IMR-90 (cell line): ENCODE data around the gene FAM89A. TPM values are rescaled to one million over a fixed set of nuclear protein-coding genes. Genes with fewer than 3 reads are reported as not detected.

ENCODE experiments used
- ATAC-seq: fragments of 200-7000 bp; cut with Tn5 transposase; 2 replicates; pipeline ENCODE4 v1.9.1; 2020; ENCODE audit warnings: low read depth, mild to moderate bottlenecking, moderate library complexity
- BruUV-seq: library from RNA; stranded (reverse); fragments of 400-500 nt; replicated peaks from 2 replicates; lab custom pipeline; 2021; lab: Mats Ljungman, UMichigan
- CTCF ChIA-PET: fragments of 300-600 bp; formaldehyde crosslinking; extraction: SDS; loops from one replicate; lab custom pipeline; 2021; ENCODE audit warnings: antibody characterized with exemption; lab: Yijun Ruan, JAX
- POLR2A ChIA-PET: fragments of 300-600 bp; sonication (Branson Sonifier 250); formaldehyde crosslinking; loops from one replicate; lab custom pipeline; 2022; ENCODE audit warnings: antibody characterized with exemption; ENCODE audit not compliant: unreplicated experiment; lab: Charles Lee
- DNase-seq: peaks from one replicate; pipeline ENCODE4 v3.0.0; 2013
- H2AFZ ChIP-seq: replicated peaks from 2 replicates; pipeline ENCODE3; 2013; ENCODE audit warnings: low read length, mild to moderate bottlenecking; ENCODE audit not compliant: poor library complexity
- H2AK5ac ChIP-seq: 2 replicates; pipeline ENCODE4 v1.6.1; 2013; ENCODE audit warnings: low read depth, low read length, inconsistent platforms
- H2AK9ac ChIP-seq: replicated peaks from 2 replicates; pipeline ENCODE3; 2013; ENCODE audit warnings: mild to moderate bottlenecking, low read depth, low read length, moderate library complexity; ENCODE audit not compliant: poor library complexity
- H2BK120ac ChIP-seq: 2 replicates; pipeline ENCODE4 v1.6.1; 2013; ENCODE audit warnings: low read depth, low read length, inconsistent platforms
- H2BK15ac ChIP-seq: 3 replicates; pipeline ENCODE4 v1.6.1; 2013; ENCODE audit warnings: low read depth, low read length, inconsistent platforms
- H2BK20ac ChIP-seq: 2 replicates; pipeline ENCODE4 v1.6.1; 2013; ENCODE audit warnings: low read depth, mild to moderate bottlenecking, inconsistent platforms, low read length, moderate library complexity
- H2BK5ac ChIP-seq: 2 replicates; pipeline ENCODE4 v1.6.1; 2013; ENCODE audit warnings: mild to moderate bottlenecking, low read depth, low read length, inconsistent platforms; ENCODE audit not compliant: poor library complexity, severe bottlenecking
- H3K14ac ChIP-seq: replicated peaks from 2 replicates; pipeline ENCODE4 v1.6.1; 2013; ENCODE audit warnings: low read depth, low read length, inconsistent platforms
- H3K18ac ChIP-seq: 2 replicates; pipeline ENCODE4 v1.6.1; 2013; ENCODE audit warnings: low read depth, low read length, control low read depth
- H3K23ac ChIP-seq: 2 replicates; pipeline ENCODE4 v1.6.1; 2013; ENCODE audit warnings: low read depth, low read length, inconsistent platforms
- H3K27ac ChIP-seq: 2 replicates; pipeline ENCODE4 v1.5.1; 2013; ENCODE audit warnings: mild to moderate bottlenecking, control low read depth, low read length; ENCODE audit not compliant: insufficient read depth
- H3K27me3 ChIP-seq: 2 replicates; pipeline ENCODE4 v1.6.1; 2013; ENCODE audit warnings: low read length; ENCODE audit not compliant: control insufficient read depth, insufficient read depth
- H3K36me3 ChIP-seq: 2 replicates; pipeline ENCODE4 v1.6.1; 2013; ENCODE audit warnings: low read length, mixed read lengths; ENCODE audit not compliant: control insufficient read depth, insufficient read depth
- H3K4ac ChIP-seq: 2 replicates; pipeline ENCODE4 v1.6.1; 2013; ENCODE audit warnings: low read depth, low read length, inconsistent platforms
- H3K4me1 ChIP-seq: 2 replicates; pipeline ENCODE4 v1.6.1; 2013; ENCODE audit warnings: low read length, mixed read lengths; ENCODE audit not compliant: control insufficient read depth, insufficient read depth
- H3K4me2 ChIP-seq: 2 replicates; pipeline ENCODE4 v1.6.1; 2013; ENCODE audit warnings: low read depth, mild to moderate bottlenecking, control low read depth, low read length, moderate library complexity
- H3K4me3 ChIP-seq: 2 replicates; pipeline ENCODE4 v1.5.1; 2013; ENCODE audit warnings: low read depth, mild to moderate bottlenecking, control low read depth, low read length, moderate library complexity; ENCODE audit not compliant: insufficient read depth
- H3K56ac ChIP-seq: 2 replicates; pipeline ENCODE4 v1.6.1; 2013; ENCODE audit warnings: low read length, inconsistent platforms; ENCODE audit not compliant: insufficient read depth; ENCODE audit errors: extremely low read depth
- H3K79me1 ChIP-seq, 2 experiments: 2 replicates each; pipeline ENCODE4 v1.6.1; 2013; ENCODE audit warnings: low read length in 2 of 2, inconsistent platforms in 1 of 2, low read depth in 1 of 2
- H3K9ac ChIP-seq: 2 replicates; pipeline ENCODE4 v1.6.1; 2013; ENCODE audit warnings: low read depth, low read length, control low read depth
- H3K9me1 ChIP-seq: 2 replicates; pipeline ENCODE4 v1.6.1; 2013; ENCODE audit warnings: low read length, inconsistent platforms; ENCODE audit not compliant: insufficient read depth
- H3K9me3 ChIP-seq: 2 replicates; pipeline ENCODE4 v1.6.1; 2013; ENCODE audit warnings: low read length; ENCODE audit not compliant: control insufficient read depth, insufficient read depth
- H4K20me1 ChIP-seq: 2 replicates; pipeline ENCODE4 v1.6.1; 2013; ENCODE audit warnings: low read length, inconsistent platforms; ENCODE audit not compliant: insufficient read depth
- H4K5ac ChIP-seq: 2 replicates; pipeline ENCODE4 v1.6.1; 2013; ENCODE audit warnings: mild to moderate bottlenecking, low read depth, low read length, control low read depth
- H4K8ac ChIP-seq, 2 experiments: 2 replicates each; pipeline ENCODE4 v1.6.1; 2013; ENCODE audit warnings: low read depth in 2 of 2, low read length in 2 of 2, control low read depth in 1 of 2, inconsistent platforms in 1 of 2
- H4K91ac ChIP-seq: 2 replicates; pipeline ENCODE4 v1.6.1; 2013; ENCODE audit warnings: low read depth, low read length, inconsistent platforms; ENCODE audit not compliant: insufficient read depth
- MAFK ChIP-seq: IDR thresholded peaks from 2 replicates; pipeline ENCODE4 v1.6.1; 2012; ENCODE audit warnings: low read depth, low read length, improper control_type of control experiment
- POLR2A ChIP-seq: IDR thresholded peaks from 2 replicates; pipeline ENCODE4 v1.6.1; 2012; ENCODE audit warnings: mild to moderate bottlenecking, low read depth, low read length
- dilution Hi-C: fragments of 300-500 bp; cut with HindIII; formaldehyde crosslinking; loops from one replicate; pipeline ENCODE4 v1.14.3; 2018; ENCODE audit warnings: low sequenced_read_pairs; ENCODE audit not compliant: unreplicated experiment
- in situ Hi-C: fragments of 300-500 bp; cut with MboI; formaldehyde crosslinking; loops from 3 replicates; pipeline ENCODE4 v1.14.3; 2019; ENCODE audit warnings: low sequenced_read_pairs, inconsistent platforms, mixed read lengths
- intact Hi-C: fragments of 100-400 bp; cut with micrococcal nuclease; formaldehyde crosslinking; loops from 2 replicates; pipeline ENCODE4 v1.10.0; 2022
- polyA plus RNA-seq, 3 experiments: library from polyadenylated mRNA; depleted of rRNA; stranded (reverse); fragments of >200 nt; gene quantifications; 2 replicates each; pipeline ENCODE4 v1.2.3, GENCODE V29; 2012; ENCODE audit warnings: low replicate concordance in 1 of 3
- total RNA-seq: library from RNA; depleted of rRNA; stranded (reverse); fragments of >200 nt; gene quantifications from 2 replicates; pipeline ENCODE4 v1.2.3, GENCODE V29; 2012

Gene FAM89A
- total and polyA plus RNA-seq, 2 of the 4 experiments (the other 2 are of a cell fraction), result 6.8 to 8.1 TPM

DNA sequence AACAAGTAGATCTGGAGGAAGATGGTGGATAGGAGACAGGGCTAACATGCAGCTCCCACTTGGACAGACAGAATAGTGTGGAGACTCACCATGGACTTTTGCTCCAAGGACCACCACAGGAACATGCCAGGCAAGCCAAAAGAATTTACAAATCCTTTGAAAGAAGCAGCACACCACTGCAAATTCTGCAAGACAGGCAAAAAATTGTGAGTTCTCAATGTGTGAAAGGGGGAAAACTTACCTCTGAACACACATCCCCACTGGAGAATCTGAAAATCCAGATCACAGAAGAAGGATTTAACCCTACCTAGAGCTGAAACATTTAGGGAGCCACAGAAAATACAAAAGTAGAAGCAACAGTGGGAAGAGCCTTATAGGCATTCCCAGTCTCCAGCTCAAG, 38.2 kb downstream of the FAM89A start:
- Histone ChIP-seq H3K14ac (no peak overlapping the region), H2AK5ac (no peak overlapping the region), H2BK120ac (no peak overlapping the region), H2BK15ac (no peak overlapping the region), H3K4me3 (no peak overlapping the region), H3K27me3 (no peaks in the 10 kb centered on the region), H3K79me1 (no peaks in the 10 kb centered on the region), H3K18ac (no peak overlapping the region), H3K9me3 (peaks cover 6% of the 10 kb centered on the region; the same call in 1 of the 2 replicates), H2AFZ (no peak overlapping the region), H3K56ac (no peak overlapping the region), H4K5ac (no peak overlapping the region), H3K4me2 (no peak overlapping the region), H4K20me1 (no peaks in the 10 kb centered on the region), H3K4me1 (no peaks in the 10 kb centered on the region), H3K27ac (no peak overlapping the region), H3K9me1 (no peaks in the 10 kb centered on the region), H4K8ac (no peak overlapping the region), H4K91ac (no peak overlapping the region), H2AK9ac (no peak overlapping the region), H3K36me3 (peaks cover 39% of the 10 kb centered on the region), H3K4ac (no peak overlapping the region), H2BK5ac (no peak overlapping the region), H3K9ac (no peak overlapping the region), H3K23ac (no peak overlapping the region), H2BK20ac (no peak overlapping the region)
- CTCF ChIA-PET, result no interaction called here
- POLR2A ChIA-PET, result no interaction called here
- BruUV-seq, result no TSS peak
- TF ChIP-seq POLR2A, result no peak
- TF ChIP-seq MAFK, result peak; percentile 20; the same call in 1 of the 2 replicates
- ATAC-seq, result no peak
- dilution Hi-C loops, result no loop called here
- intact Hi-C loops, result no loop called here
- no peak for DNase-seq
- in situ Hi-C loops, result no loop called here
